GM19240 (cell line): Measurements from ENCODE around the gene FXYD2.

Source experiments
- DNase-seq: peaks from one replicate; pipeline ENCODE4 v3.0.0; 2011; ENCODE audit warnings: low spot score; ENCODE audit not compliant: insufficient read length

FXYD2 gene

DNA sequence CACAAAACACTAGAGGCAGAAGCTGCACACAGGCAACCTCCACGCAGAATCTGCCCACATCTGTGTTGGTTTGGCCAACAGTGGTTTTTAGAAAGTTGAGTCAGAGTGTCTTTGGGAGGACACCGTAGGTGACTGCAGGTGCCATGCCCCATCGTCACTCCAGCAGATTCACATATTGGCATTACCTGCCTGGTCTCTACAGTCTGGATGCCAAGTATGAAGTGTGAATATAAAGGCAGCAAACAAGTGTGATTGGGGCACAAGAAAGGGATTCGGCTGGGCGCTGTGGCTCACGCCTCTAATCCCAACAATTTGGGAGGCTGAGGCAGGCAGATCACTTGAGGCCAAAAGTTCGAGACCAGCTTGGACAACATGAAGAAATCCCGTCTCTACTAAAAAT is 11.0 kb upstream of the FXYD2 start:
- DNase-seq = no peak

DNA sequence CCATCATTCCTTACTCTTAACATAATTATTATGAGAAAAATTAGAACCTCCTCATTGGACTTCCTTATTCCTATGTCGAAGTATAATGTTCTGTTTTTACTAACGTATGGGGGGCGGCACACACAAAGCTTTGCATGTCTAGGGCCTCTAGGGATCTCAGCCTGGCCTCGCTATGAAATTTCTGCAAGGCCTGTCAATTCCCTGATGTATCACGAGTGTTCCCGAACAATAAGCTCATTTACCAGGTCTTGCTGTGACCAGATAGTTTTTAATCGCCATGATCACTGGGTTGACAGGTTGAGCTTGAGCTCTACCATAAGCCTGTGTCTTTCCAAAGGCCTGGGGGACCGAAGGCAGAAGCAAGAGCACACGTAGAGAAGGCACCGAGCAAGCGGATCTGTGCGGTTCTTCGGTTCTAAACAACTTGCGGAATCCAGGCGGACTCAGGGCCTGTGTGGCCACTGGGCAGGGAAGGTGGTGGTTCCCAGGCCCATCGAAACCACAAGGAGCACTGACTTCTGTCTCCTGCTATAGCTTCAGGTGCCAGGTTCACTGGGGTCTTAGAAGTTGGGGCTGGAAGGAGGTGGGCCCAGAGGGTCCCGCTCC is 10.4 kb upstream of the FXYD2 start:
- DNase-seq = no peak

DNA sequence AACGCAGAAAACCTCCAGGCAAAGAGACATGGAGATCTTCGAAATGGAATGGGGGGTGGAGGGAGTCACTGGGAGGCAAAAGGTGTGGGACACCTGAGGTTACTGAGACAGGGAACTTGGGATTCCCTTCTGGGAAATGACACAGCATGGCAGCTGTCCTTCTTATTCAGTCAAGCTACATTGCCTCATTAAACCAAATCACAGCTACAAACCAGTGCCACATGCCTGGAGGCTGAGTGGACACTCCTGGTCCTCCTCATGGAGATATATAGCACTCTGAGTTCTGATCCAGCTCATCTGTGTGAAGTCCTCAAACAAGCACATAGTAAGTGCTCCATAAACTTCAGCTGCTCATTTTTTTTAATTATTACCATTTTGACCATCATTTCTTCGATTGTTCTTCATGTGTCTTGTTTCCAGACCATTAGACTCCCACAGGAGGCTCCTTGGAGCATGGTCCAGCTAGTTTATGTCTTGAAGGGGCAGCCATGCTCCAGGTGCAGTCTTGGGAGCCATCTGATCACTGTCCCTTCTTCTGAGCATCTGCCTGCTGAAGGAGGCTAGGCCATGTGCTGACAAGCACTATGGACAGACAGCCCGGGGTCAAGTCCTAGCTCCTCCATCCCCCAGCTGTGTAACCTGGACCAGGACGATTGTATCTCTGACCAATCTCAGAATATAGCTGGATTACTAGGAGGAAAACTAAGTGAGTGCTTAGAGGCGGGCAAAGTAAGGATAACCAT is 9.7 kb upstream of the FXYD2 start:
- no peak for DNase-seq

DNA sequence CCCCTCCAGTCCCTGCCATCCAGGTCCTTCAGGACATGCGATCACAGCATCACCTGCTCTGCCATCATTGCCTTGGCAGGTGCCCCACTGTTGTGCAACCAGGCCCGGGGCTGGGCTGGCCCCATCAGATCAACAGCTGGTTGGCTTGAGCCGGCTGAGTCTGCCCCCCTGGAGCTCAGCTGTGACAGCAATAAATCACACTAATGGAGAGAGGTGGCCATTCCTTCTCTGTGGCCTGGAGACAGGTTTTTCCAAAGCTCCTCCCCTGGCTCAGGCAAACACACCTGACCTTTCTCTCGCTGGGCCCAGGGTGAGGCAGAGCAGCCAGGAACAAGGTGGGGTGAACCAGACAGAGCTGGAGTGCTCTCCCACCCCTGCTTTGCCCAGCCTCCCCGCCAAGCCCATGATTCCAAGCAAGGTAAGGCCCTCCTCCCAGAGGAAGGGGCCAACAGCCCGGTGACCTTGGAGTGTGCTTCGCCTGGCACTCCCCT is 8.9 kb upstream of the FXYD2 start:
- no peak for DNase-seq

DNA sequence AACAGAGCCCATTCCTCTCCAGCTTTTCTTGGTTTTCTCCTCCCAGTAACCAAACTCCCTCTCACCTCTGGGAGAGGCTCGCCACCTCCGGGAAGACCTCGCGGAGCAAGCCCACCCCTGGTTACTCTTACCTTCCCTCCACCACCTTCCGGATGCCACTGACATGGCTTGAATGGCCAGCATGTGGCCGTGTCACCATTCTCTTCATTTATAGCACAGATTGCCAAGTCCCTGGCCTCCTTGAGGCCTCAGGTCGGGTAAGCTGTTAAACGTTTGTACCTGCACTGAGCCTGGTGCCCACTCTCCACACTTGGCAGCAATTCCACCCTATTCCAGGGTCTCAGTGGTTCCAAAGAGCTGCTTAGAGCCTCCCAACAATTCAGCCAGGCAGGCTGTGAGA is 8.0 kb upstream of the FXYD2 start:
- no peak for DNase-seq

- no peak for DNase-seq
These were observed 7.3 kb upstream of the FXYD2 start for GRCh38 chr11:117831661-117832415.

DNA sequence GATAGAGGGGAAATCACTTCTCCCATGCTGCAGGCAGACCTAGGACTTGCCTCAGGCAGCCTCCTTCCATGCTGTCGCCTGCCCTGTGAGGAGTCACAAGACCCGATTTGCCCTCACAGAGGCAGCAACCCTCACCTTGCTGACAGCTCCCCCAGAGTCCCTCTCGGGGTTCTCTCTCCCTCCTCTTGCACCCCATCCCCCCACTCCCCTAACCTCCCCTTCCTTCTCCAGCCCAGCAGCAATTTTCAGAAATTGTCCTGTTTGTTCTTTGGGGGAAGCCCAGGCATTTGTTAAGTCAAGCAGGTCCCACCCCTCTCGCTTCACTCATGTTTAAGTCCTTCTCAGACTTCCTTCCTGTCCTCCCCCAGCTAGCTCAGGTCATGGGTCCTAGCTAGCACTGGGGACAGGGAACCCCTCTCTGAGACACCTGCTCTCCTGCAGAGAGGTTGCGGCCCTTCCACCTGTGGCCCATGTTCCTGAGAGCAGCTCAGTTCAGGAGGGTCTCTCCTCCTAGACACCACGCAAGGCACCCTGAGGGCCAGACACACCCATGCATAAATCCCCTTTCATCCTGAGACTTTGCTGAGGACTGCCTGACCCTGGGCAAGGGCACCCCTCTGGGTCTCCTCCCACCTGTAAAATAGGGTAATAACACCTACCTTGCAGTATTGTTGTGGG is 6.3 kb upstream of the FXYD2 start:
- no peak for DNase-seq

DNA sequence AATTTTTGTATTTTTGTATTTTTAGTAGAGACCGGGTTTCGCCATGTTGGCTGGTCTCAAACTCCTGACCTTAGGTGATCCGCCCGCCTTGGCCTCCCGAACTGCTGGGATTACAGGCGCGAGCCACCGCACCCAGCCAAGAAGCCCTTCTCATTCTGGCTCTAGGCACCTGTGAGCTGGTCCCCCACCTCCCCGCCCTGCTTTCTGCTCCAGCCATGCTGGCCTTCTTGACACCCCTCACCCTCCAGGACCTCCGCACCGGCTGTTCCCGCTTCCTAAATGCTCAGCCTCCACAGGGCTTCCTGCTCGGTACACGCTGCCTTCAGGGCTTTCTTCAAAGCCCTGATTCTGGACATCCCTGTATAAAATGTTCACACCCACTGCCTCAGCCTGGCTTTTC is 5.5 kb upstream of the FXYD2 start:
- no peak for DNase-seq

- DNase-seq = no peak
These were observed 4.8 kb upstream of the FXYD2 start for GRCh38 chr11:117829369-117829725.

GRCh38 chr11:117828611-117829368 is 4.2 kb upstream of the FXYD2 start:
- DNase-seq = no peak

- no peak for DNase-seq
These were observed 3.3 kb upstream of the FXYD2 start for GRCh38 chr11:117827521-117828511.

DNA sequence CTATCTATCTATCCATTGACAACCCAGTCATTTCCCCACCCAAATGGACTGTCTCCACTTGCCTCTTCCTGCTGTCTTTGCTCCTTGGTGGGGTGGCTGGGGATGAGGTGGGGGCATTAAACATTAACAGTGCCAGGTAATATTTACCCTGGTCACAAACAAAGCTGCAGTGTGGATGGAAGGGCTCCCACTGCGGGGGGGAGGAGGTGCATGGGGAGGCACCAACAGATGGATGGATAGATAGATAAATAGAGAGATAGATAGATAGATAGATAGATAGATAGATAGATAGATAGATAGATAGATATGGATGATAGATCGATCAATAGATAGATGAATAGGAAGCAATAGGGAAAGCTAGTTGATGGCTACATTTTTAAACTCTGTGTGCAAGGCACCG is 2.3 kb upstream of the FXYD2 start:
- DNase-seq = no peak

DNA sequence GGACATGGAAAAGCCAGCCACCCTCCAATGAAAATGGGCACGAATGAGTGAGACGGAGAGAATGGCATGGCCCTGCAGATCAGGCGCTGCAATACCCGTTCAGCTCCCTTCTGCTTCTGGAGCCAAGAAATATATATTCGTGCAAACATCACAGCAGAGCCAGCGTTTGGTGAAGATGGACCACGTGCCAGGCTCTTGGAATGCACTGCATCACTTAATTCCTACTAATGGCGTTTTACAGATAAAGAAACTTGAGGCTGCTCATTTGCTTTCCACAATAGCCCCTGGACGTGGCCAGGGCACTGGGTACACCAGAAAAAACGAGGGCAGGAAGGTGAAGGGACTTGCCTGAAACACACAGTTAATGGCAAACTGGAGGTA is 1.6 kb upstream of the FXYD2 start:
- DNase-seq = no peak

- DNase-seq = no peak
These were observed 1.1 kb upstream of the FXYD2 start for GRCh38 chr11:117825538-117826189.

GRCh38 chr11:117823946-117824420 is 561 bp downstream of the FXYD2 start:
- no peak for DNase-seq

- no peak for DNase-seq
These were observed 1.1 kb downstream of the FXYD2 start for GRCh38 chr11:117823294-117823945.

GRCh38 chr11:117822074-117823033 is 2.2 kb downstream of the FXYD2 start:
- DNase-seq = no peak

DNA sequence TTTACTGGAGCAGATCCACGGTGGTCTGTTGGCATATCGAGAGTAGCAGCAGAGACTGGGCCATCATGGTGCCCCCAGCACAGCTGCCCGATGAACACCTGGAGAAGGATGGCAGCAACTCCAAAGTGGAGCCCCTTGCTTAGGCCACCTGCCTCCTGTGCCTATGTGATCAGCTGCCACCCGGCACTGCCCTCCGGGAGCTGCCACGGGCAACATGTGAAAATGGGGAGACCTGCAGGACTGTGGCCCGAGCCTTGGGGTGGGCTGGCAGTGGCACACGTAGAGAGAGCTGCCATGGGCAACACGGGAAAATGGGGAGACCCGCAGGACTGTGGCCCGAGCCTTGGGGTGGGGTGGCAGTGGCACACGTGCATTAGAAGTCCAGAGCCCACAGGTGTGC is 3.1 kb downstream of the FXYD2 start:
- DNase-seq = no peak
